Dedifferentiated amniotic fluid mesenchymal stem cell (primary cell): Measurements from ENCODE around the gene CCDC40.
A peak's percentile ranks its signal among the peaks of the same experiment; 100 is the strongest.
"Not testable (repeated sequence)": the region's sequence is repeated elsewhere in the genome, so short reads cannot be mapped to it uniquely, and the experiment has no call there.

ENCODE experiments used
- DNase-seq: peaks from one replicate; pipeline ENCODE4 v3.0.0-alpha.2; 2016; ENCODE audit errors: extremely low spot score

Gene CCDC40

GRCh38 chr17:80081596-80081995, 45.2 kb downstream of the CCDC40 start:
- no peak for DNase-seq

GRCh38 chr17:80082403-80083135, 46.1 kb downstream of the CCDC40 start:
- DNase-seq: peak; percentile 79

GRCh38 chr17:80083136-80083661, 46.8 kb downstream of the CCDC40 start:
- DNase-seq: no peak

GRCh38 chr17:80084773-80085172, 48.3 kb downstream of the CCDC40 start:
- no peak for DNase-seq

GRCh38 chr17:80086081-80086480, 49.6 kb downstream of the CCDC40 start:
- DNase-seq: no peak

- DNase-seq: no peak
These were observed 50.2 kb downstream of the CCDC40 start for GRCh38 chr17:80086616-80087015.

GRCh38 chr17:80087346-80088265, 51.2 kb downstream of the CCDC40 start:
- DNase-seq: no peak

- no peak for DNase-seq
These were observed 53.3 kb downstream of the CCDC40 start for GRCh38 chr17:80089762-80090161.

GRCh38 chr17:80090164-80090563, 53.7 kb downstream of the CCDC40 start:
- DNase-seq: not testable (repeated sequence)

GRCh38 chr17:80091376-80091775, 54.9 kb downstream of the CCDC40 start:
- DNase-seq: no peak

GRCh38 chr17:80092959-80093358, 56.5 kb downstream of the CCDC40 start:
- no peak for DNase-seq

GRCh38 chr17:80095038-80095843, 58.8 kb downstream of the CCDC40 start:
- DNase-seq: no peak

GRCh38 chr17:80095844-80096475, 59.5 kb downstream of the CCDC40 start:
- DNase-seq: no peak

GRCh38 chr17:80096561-80097021, 60.1 kb downstream of the CCDC40 start:
- DNase-seq: no peak

GRCh38 chr17:80097127-80097621, 60.7 kb downstream of the CCDC40 start:
- DNase-seq: no peak

- DNase-seq: no peak
These were observed 61.6 kb downstream of the CCDC40 start for GRCh38 chr17:80097844-80098691.

GRCh38 chr17:80099291-80100034, 63.0 kb downstream of the CCDC40 start:
- no peak for DNase-seq

GRCh38 chr17:80100035-80100323, 63.5 kb downstream of the CCDC40 start:
- no peak for DNase-seq
